WTC11 (cell line): ENCODE data around the gene MTURN. TPM values are rescaled to one million over a fixed set of nuclear protein-coding genes. Genes with fewer than 3 reads are reported as not detected.

ENCODE experiments used
- ATAC-seq: fragments of 200-7000 bp; cut with Tn5 transposase; 2 replicates; pipeline ENCODE4 v1.10.0; 2021; ENCODE audit warnings: mild to moderate bottlenecking, moderate library complexity
- CTCF ChIA-PET: fragments of 300-600 bp; sonication (Branson Sonifier 250); formaldehyde crosslinking; loops from one replicate; lab custom pipeline; 2021; ENCODE audit warnings: antibody characterized with exemption; lab: Charles Lee
- POLR2A ChIA-PET: fragments of 350-600 bp; sonication (Branson Sonifier 250); formaldehyde crosslinking; loops from one replicate; lab custom pipeline; 2021; ENCODE audit warnings: antibody characterized with exemption; lab: Charles Lee
- DNase-seq: peaks from one replicate; pipeline ENCODE4 v3.0.0; 2021; ENCODE audit warnings: low spot score
- H3K27ac Mint-ChIP-seq: 2 replicates; pipeline ENCODE4 v1.8.0; 2021; ENCODE audit warnings: mixed read lengths
- H3K27me3 Mint-ChIP-seq: 2 replicates; pipeline ENCODE4 v1.8.0; 2021; ENCODE audit warnings: low read depth, mild to moderate bottlenecking, moderate library complexity, mixed read lengths
- H3K36me3 Mint-ChIP-seq: 2 replicates; pipeline ENCODE4 v1.8.0; 2021; ENCODE audit warnings: mixed read lengths
- H3K4me1 Mint-ChIP-seq: 2 replicates; pipeline ENCODE4 v1.8.0; 2022; ENCODE audit warnings: mixed read lengths
- H3K4me3 Mint-ChIP-seq: 2 replicates; pipeline ENCODE4 v1.8.0; 2021; ENCODE audit warnings: mild to moderate bottlenecking, moderate library complexity, mixed read lengths
- H3K9me3 Mint-ChIP-seq: 2 replicates; pipeline ENCODE4 v1.8.0; 2021; ENCODE audit warnings: mixed read lengths
- ATF1 ChIP-seq: sonication (generic); formaldehyde crosslinking; IDR thresholded peaks from 2 replicates; pipeline ENCODE4 v1.8.1; 2023; ENCODE audit warnings: mild to moderate bottlenecking, moderate library complexity, missing genetic modification reagents
- ELF4 ChIP-seq: sonication (generic); formaldehyde crosslinking; IDR thresholded peaks from 2 replicates; pipeline ENCODE4 v1.8.1; 2022; ENCODE audit warnings: low read depth, mild to moderate bottlenecking, moderate library complexity, missing genetic modification reagents
- ESRRA ChIP-seq: sonication (generic); formaldehyde crosslinking; IDR thresholded peaks from 2 replicates; pipeline ENCODE4 v1.8.1; 2022; ENCODE audit warnings: mild to moderate bottlenecking, missing genetic modification reagents, borderline replicate concordance
- ETV6 ChIP-seq: sonication (generic); formaldehyde crosslinking; IDR thresholded peaks from 2 replicates; pipeline ENCODE4 v1.8.1; 2022; ENCODE audit warnings: mild to moderate bottlenecking, missing genetic modification reagents
- FOXP1 ChIP-seq: sonication (generic); formaldehyde crosslinking; IDR thresholded peaks from 2 replicates; pipeline ENCODE4 v1.8.0; 2022; ENCODE audit warnings: missing genetic modification reagents, mild to moderate bottlenecking, moderate library complexity, borderline replicate concordance
- GRHL2 ChIP-seq: fragments of 250-450 bp; sonication (Bioruptor Pico); IDR thresholded peaks from 2 replicates; pipeline ENCODE4 v1.8.0; 2022; ENCODE audit warnings: mild to moderate bottlenecking, moderate library complexity; ENCODE audit not compliant: insufficient replicate concordance, severe bottlenecking
- JUN ChIP-seq: sonication (generic); formaldehyde crosslinking; IDR thresholded peaks from 2 replicates; pipeline ENCODE4 v1.8.0; 2023; ENCODE audit warnings: mild to moderate bottlenecking, missing genetic modification reagents
- NFE2L1 ChIP-seq: sonication (generic); formaldehyde crosslinking; IDR thresholded peaks from 2 replicates; pipeline ENCODE4 v1.8.1; 2023; ENCODE audit warnings: missing genetic modification reagents
- RORB ChIP-seq: fragments of 250-450 bp; sonication (Bioruptor Pico); IDR thresholded peaks from 2 replicates; pipeline ENCODE4 v1.9.0; 2021; ENCODE audit warnings: mild to moderate bottlenecking
- TEAD1 ChIP-seq: sonication (generic); formaldehyde crosslinking; IDR thresholded peaks from 2 replicates; pipeline ENCODE4 v1.8.0; 2022; ENCODE audit warnings: mild to moderate bottlenecking, missing genetic modification reagents
- TEAD4 ChIP-seq: sonication (generic); formaldehyde crosslinking; IDR thresholded peaks from 2 replicates; pipeline ENCODE4 v1.8.0; 2022; ENCODE audit warnings: mild to moderate bottlenecking, missing genetic modification reagents
- TP53 ChIP-seq: sonication (generic); formaldehyde crosslinking; IDR thresholded peaks from 2 replicates; pipeline ENCODE4 v1.8.1; 2023; ENCODE audit warnings: mild to moderate bottlenecking, missing genetic modification reagents
- ZNF263 ChIP-seq: sonication (generic); formaldehyde crosslinking; IDR thresholded peaks from 2 replicates; pipeline ENCODE4 v1.8.1; 2022; ENCODE audit warnings: low read depth, mild to moderate bottlenecking, moderate library complexity, missing genetic modification reagents
- ZNF317 ChIP-seq: sonication (generic); formaldehyde crosslinking; IDR thresholded peaks from 2 replicates; pipeline ENCODE4 v1.8.1; 2023; ENCODE audit warnings: low read depth, mild to moderate bottlenecking, moderate library complexity, missing genetic modification reagents, borderline replicate concordance
- total RNA-seq: library from RNA; stranded (reverse); gene quantifications from 3 replicates; pipeline ENCODE4 v1.2.3, GENCODE V29; 2021
- TF ChIP-seq, protein P1 (sequence below): fragments of 250-450 bp; sonication (Bioruptor Pico); IDR thresholded peaks from 2 replicates; pipeline ENCODE4 v1.9.0; 2021; ENCODE audit warnings: mild to moderate bottlenecking
- TF ChIP-seq, protein P2 (sequence below): sonication (generic); formaldehyde crosslinking; IDR thresholded peaks from 2 replicates; pipeline ENCODE4 v1.8.1; 2023; ENCODE audit warnings: mild to moderate bottlenecking, missing genetic modification reagents, borderline replicate concordance
- TF ChIP-seq, protein P3 (sequence below): sonication (generic); formaldehyde crosslinking; IDR thresholded peaks from 2 replicates; pipeline ENCODE4 v1.8.1; 2023; ENCODE audit warnings: mild to moderate bottlenecking, moderate library complexity, missing genetic modification reagents
- TF ChIP-seq, protein P4 (sequence below): fragments of 250-450 bp; sonication (Bioruptor Pico); IDR thresholded peaks from 2 replicates; pipeline ENCODE4 v1.9.0; 2021; ENCODE audit warnings: mild to moderate bottlenecking, borderline replicate concordance

MTURN gene
- total RNA-seq, 1 experiment from 2014 or later, result 5.0 TPM

DNA sequence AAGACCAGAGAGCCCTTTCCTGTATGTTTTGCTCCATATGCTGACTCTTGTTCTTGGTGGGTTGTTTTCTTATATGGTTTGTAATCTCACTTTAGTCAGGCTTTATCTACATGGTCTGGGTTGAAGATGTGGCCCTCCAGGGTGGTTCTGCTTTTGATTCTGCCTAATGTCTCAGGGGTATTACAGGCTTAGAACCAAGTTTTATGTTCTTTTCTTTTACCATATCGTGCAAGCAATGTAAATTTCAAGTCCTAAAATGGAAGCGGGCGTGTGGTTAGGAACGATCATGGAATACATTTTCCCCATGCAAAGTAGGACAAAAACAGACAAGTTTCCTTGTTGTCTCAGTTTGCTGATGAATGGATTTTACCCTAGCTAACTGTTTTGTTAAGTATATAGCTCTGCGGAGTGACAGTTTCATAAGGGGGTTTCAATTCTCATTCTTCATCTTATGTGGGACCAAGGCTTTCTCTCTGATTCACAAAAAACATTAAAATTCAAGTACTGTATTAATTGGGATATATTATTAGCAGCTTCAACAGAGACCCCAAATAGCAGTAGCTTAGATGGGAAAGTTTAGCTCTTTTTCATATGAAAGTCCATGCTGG lies 58.7 kb downstream of the MTURN start:
- TF ChIP-seq ETV6 (CRISPR knock-in tag), result no peak
- no peak for TF ChIP-seq ZNF317 (CRISPR knock-in tag)
- no peak for TF ChIP-seq ESRRA (CRISPR knock-in tag)
- TF ChIP-seq, protein P1, sequence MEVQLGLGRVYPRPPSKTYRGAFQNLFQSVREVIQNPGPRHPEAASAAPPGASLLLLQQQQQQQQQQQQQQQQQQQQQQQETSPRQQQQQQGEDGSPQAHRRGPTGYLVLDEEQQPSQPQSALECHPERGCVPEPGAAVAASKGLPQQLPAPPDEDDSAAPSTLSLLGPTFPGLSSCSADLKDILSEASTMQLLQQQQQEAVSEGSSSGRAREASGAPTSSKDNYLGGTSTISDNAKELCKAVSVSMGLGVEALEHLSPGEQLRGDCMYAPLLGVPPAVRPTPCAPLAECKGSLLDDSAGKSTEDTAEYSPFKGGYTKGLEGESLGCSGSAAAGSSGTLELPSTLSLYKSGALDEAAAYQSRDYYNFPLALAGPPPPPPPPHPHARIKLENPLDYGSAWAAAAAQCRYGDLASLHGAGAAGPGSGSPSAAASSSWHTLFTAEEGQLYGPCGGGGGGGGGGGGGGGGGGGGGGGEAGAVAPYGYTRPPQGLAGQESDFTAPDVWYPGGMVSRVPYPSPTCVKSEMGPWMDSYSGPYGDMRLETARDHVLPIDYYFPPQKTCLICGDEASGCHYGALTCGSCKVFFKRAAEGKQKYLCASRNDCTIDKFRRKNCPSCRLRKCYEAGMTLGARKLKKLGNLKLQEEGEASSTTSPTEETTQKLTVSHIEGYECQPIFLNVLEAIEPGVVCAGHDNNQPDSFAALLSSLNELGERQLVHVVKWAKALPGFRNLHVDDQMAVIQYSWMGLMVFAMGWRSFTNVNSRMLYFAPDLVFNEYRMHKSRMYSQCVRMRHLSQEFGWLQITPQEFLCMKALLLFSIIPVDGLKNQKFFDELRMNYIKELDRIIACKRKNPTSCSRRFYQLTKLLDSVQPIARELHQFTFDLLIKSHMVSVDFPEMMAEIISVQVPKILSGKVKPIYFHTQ (CRISPR knock-in tag), result no peak
- TF ChIP-seq, protein P2, sequence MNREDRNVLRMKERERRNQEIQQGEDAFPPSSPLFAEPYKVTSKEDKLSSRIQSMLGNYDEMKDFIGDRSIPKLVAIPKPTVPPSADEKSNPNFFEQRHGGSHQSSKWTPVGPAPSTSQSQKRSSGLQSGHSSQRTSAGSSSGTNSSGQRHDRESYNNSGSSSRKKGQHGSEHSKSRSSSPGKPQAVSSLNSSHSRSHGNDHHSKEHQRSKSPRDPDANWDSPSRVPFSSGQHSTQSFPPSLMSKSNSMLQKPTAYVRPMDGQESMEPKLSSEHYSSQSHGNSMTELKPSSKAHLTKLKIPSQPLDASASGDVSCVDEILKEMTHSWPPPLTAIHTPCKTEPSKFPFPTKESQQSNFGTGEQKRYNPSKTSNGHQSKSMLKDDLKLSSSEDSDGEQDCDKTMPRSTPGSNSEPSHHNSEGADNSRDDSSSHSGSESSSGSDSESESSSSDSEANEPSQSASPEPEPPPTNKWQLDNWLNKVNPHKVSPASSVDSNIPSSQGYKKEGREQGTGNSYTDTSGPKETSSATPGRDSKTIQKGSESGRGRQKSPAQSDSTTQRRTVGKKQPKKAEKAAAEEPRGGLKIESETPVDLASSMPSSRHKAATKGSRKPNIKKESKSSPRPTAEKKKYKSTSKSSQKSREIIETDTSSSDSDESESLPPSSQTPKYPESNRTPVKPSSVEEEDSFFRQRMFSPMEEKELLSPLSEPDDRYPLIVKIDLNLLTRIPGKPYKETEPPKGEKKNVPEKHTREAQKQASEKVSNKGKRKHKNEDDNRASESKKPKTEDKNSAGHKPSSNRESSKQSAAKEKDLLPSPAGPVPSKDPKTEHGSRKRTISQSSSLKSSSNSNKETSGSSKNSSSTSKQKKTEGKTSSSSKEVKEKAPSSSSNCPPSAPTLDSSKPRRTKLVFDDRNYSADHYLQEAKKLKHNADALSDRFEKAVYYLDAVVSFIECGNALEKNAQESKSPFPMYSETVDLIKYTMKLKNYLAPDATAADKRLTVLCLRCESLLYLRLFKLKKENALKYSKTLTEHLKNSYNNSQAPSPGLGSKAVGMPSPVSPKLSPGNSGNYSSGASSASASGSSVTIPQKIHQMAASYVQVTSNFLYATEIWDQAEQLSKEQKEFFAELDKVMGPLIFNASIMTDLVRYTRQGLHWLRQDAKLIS, result no peak
- TF ChIP-seq ATF1 (CRISPR knock-in tag), result no peak
- TF ChIP-seq RORB (CRISPR knock-in tag), result no peak
- TF ChIP-seq, protein P3, sequence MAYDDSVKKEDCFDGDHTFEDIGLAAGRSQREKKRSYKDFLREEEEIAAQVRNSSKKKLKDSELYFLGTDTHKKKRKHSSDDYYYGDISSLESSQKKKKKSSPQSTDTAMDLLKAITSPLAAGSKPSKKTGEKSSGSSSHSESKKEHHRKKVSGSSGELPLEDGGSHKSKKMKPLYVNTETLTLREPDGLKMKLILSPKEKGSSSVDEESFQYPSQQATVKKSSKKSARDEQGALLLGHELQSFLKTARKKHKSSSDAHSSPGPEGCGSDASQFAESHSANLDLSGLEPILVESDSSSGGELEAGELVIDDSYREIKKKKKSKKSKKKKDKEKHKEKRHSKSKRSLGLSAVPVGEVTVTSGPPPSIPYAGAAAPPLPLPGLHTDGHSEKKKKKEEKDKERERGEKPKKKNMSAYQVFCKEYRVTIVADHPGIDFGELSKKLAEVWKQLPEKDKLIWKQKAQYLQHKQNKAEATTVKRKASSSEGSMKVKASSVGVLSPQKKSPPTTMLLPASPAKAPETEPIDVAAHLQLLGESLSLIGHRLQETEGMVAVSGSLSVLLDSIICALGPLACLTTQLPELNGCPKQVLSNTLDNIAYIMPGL (CRISPR knock-in tag), result no peak
- TF ChIP-seq NFE2L1 (CRISPR knock-in tag), result no peak
- TF ChIP-seq TEAD1 (CRISPR knock-in tag), result no peak
- TF ChIP-seq ZNF263 (CRISPR knock-in tag), result no peak
- no peak for TF ChIP-seq TP53 (CRISPR knock-in tag)
- CTCF ChIA-PET, result no interaction called here
- POLR2A ChIA-PET, result no interaction called here
- Mint-ChIP-seq H3K4me1 (no peaks in the 10 kb centered on the region), H3K36me3 (peaks cover 56% of the 10 kb centered on the region), H3K4me3 (no peak overlapping the region), H3K27ac (no peak overlapping the region), H3K9me3 (peaks cover 95% of the 10 kb centered on the region), H3K27me3 (peaks cover 26% of the 10 kb centered on the region)
- ATAC-seq, result no peak
- DNase-seq, result no peak

DNA sequence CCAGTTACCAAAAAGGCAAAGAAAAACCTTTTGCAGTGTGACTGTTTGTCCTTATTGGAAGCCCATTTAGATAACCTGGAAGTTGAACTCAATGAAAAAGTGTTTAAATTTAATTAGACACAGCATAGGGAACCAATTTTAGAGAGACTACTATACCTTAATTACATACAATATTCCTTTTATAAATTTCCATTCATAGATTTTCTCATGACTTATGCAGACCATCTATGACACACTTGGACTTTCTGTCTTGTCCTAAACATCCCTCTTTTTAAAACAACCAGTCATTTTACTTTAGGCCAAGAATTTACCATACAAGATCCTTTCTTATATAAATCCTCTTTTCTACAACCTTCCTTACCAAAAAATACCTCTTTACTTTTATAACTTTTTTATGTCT lies 61.6 kb downstream of the MTURN start:
- no peak for ATAC-seq
- no peak overlapping the region for H3K27ac Mint-ChIP-seq
- no peak for DNase-seq
- H3K9me3 Mint-ChIP-seq, result peaks cover 78% of the 10 kb centered on the region
- POLR2A ChIA-PET, result no interaction called here
- peaks cover 48% of the 10 kb centered on the region for H3K36me3 Mint-ChIP-seq
- no peak overlapping the region for H3K4me3 Mint-ChIP-seq
- no peaks in the 10 kb centered on the region for H3K4me1 Mint-ChIP-seq
- CTCF ChIA-PET, result no interaction called here
- TF ChIP-seq TEAD4 (no peak), ELF4 (no peak), FOXP1 (no peak), GRHL2 (no peak), TP53 (CRISPR knock-in tag) (no peak), JUN (CRISPR knock-in tag) (no peak)
- TF ChIP-seq, protein P4, sequence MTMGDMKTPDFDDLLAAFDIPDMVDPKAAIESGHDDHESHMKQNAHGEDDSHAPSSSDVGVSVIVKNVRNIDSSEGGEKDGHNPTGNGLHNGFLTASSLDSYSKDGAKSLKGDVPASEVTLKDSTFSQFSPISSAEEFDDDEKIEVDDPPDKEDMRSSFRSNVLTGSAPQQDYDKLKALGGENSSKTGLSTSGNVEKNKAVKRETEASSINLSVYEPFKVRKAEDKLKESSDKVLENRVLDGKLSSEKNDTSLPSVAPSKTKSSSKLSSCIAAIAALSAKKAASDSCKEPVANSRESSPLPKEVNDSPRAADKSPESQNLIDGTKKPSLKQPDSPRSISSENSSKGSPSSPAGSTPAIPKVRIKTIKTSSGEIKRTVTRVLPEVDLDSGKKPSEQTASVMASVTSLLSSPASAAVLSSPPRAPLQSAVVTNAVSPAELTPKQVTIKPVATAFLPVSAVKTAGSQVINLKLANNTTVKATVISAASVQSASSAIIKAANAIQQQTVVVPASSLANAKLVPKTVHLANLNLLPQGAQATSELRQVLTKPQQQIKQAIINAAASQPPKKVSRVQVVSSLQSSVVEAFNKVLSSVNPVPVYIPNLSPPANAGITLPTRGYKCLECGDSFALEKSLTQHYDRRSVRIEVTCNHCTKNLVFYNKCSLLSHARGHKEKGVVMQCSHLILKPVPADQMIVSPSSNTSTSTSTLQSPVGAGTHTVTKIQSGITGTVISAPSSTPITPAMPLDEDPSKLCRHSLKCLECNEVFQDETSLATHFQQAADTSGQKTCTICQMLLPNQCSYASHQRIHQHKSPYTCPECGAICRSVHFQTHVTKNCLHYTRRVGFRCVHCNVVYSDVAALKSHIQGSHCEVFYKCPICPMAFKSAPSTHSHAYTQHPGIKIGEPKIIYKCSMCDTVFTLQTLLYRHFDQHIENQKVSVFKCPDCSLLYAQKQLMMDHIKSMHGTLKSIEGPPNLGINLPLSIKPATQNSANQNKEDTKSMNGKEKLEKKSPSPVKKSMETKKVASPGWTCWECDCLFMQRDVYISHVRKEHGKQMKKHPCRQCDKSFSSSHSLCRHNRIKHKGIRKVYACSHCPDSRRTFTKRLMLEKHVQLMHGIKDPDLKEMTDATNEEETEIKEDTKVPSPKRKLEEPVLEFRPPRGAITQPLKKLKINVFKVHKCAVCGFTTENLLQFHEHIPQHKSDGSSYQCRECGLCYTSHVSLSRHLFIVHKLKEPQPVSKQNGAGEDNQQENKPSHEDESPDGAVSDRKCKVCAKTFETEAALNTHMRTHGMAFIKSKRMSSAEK (CRISPR knock-in tag), result no peak
- H3K27me3 Mint-ChIP-seq, result peaks cover 36% of the 10 kb centered on the region
